ENCODE measurements around the gene CMTM5. TPM values are rescaled to one million over a fixed set of nuclear protein-coding genes. Genes with fewer than 3 reads are reported as not detected.

CMTM5 gene
- total and polyA plus RNA-seq, 4 donors = 0.50 to 4.1 (median 1.5) TPM; not detected in 1

DNA sequence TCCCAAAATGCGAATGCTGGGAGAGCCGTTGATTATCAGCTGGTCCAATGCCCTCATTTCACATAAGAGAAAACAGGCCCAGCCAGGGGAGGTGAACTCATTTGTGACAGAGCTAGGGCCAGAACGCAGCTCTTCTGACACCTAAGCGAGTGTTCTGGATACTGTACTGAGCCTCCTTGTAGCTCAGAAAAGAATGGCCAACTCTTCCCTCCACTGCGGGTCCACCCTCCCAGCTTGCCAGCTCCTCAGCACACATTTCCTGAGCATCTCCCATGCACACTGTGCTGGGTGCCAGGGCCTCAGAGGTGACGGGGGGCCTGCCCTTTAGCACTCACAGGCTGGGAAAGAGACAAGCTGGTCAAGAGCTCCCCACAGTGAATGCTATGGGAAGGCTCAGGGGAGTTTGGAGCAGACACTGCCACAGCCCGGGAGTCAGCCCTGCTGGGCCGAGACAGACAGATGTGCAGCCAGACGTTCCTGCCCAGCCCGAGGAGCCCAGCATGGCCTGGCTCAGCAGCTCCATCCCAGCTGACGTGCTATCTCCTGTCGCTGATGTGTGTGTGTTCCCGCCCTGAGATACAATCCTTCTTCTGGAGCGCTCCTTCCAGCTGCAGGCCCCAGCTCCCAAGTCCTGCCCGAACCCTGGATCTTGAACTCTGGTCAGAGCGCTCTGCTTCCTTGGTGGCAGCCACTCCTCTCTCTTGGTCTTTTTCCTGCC is 3.5 kb downstream of the CMTM5 start:
- H3K4me1 ChIP-seq (ENCODE audit: control insufficient read depth in 1 of 2, insufficient read depth in 2 of 2, low read length in 2 of 2) = no peaks in the 10 kb centered on the region

DNA sequence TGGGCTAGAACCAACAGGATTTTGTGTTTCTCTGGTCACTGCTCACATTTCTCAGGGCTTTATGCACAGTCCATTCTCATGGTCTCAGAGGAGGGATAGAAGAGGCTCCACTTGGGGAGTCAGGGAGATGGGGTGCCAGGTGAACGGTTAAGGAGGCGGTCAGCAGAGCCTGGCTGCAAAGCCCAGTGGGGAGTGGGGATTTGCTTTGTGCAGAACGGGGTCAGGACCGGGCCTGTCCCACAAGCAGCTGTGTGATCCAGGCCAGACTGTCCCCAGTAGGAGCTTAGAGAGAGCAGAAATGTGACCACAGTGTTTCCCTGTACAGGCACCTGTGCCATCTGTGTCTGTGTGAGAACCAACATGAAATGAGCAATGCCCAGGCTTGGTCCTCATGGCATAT is 4.1 kb downstream of the CMTM5 start:
- Histone ChIP-seq H3K9me3 (ENCODE audit: control insufficient read depth, low read length) (no peaks in the 10 kb centered on the region), H3K4me3 (ENCODE audit: low read length in 2 of 2) (no peak overlapping the region), H3K4me1 (ENCODE audit: control insufficient read depth in 1 of 2, insufficient read depth in 2 of 2, low read length in 2 of 2) (no peaks in the 10 kb centered on the region), H3K36me3 (ENCODE audit: control insufficient read depth in 1 of 2, insufficient read depth in 2 of 2, low read length in 1 of 2) (no peaks in the 10 kb centered on the region), H3K27ac (ENCODE audit: low read depth in 1 of 2, low read length in 2 of 2) (no peak overlapping the region), H3K27me3 (ENCODE audit: control insufficient read depth in 1 of 2, insufficient read depth in 2 of 2, low read length in 1 of 2) (no peaks in the 10 kb centered on the region)
- DNase-seq (no peak), ATAC-seq (ENCODE audit: low FRiP score) (no peak)
- intact Hi-C loops (cut with DNase I) = loop anchor here (1.0 to 5.0 kb wide), 2 partner anchors 53 to 54 kb away; no protein-coding TSS in a partner anchor
- WGBS, 2 donors = 88% methylated on average over 4 of the region's 4 CpGs

More for the DNA sequence above, 3.5 kb downstream of the CMTM5 start:
- intact Hi-C loops (cut with DNase I) = loop anchor here (1.0 to 5.0 kb wide), 2 partner anchors 52 to 53 kb away; no protein-coding TSS in a partner anchor
- ATAC-seq (ENCODE audit: low FRiP score) = no peak
- Histone ChIP-seq H3K27ac (ENCODE audit: low read depth in 1 of 2, low read length in 2 of 2) (no peak overlapping the region), H3K4me3 (ENCODE audit: low read length in 2 of 2) (no peak overlapping the region), H3K27me3 (ENCODE audit: control insufficient read depth in 1 of 2, insufficient read depth in 2 of 2, low read length in 1 of 2) (no peaks in the 10 kb centered on the region), H3K36me3 (ENCODE audit: control insufficient read depth in 1 of 2, insufficient read depth in 2 of 2, low read length in 1 of 2) (no peaks in the 10 kb centered on the region), H3K9me3 (ENCODE audit: control insufficient read depth, low read length) (no peaks in the 10 kb centered on the region)
- 66 to 68% methylated on average over 15 to 16 of the region's 16 CpGs for WGBS, 2 donors
- no peak for DNase-seq

DNA sequence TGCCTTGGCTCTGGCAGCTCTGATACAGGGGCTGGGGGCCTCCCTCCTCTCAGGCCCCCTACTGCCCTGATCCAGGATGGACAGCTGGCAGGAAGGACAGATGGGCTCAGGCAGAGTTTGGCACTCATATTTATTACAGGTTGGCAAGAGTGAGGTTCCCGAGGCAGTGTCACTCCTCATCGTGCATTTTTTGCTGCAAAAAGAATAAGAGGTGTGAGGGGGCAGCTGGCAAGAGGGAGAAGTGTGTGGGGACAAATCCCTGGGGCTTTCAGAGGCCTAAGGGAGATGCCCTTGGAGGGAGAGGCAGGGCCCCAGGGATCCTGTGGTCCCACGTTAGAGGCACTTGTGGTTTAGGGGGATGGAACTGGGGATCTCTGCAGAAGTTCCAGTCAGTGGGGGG is 5.0 kb downstream of the CMTM5 start:
- Histone ChIP-seq H3K9me3 (ENCODE audit: control insufficient read depth, low read length) (no peaks in the 10 kb centered on the region), H3K4me1 (ENCODE audit: control insufficient read depth in 1 of 2, insufficient read depth in 2 of 2, low read length in 2 of 2) (no peaks in the 10 kb centered on the region), H3K4me3 (ENCODE audit: low read length in 2 of 2) (no peak overlapping the region), H3K27ac (ENCODE audit: low read depth in 1 of 2, low read length in 2 of 2) (no peak overlapping the region), H3K27me3 (ENCODE audit: control insufficient read depth in 1 of 2, insufficient read depth in 2 of 2, low read length in 1 of 2) (no peaks in the 10 kb centered on the region), H3K36me3 (ENCODE audit: control insufficient read depth in 1 of 2, insufficient read depth in 2 of 2, low read length in 1 of 2) (no peaks in the 10 kb centered on the region)
- intact Hi-C loops (cut with DNase I) = loop anchor here in 1 of 2 donors (5.0 kb wide), 1 partner anchor 55 kb away; no protein-coding TSS in a partner anchor
- DNase-seq (no peak), ATAC-seq (ENCODE audit: low FRiP score) (no peak)
- 44 to 58% methylated on average over 3 of the region's 3 CpGs for WGBS, 2 donors

DNA sequence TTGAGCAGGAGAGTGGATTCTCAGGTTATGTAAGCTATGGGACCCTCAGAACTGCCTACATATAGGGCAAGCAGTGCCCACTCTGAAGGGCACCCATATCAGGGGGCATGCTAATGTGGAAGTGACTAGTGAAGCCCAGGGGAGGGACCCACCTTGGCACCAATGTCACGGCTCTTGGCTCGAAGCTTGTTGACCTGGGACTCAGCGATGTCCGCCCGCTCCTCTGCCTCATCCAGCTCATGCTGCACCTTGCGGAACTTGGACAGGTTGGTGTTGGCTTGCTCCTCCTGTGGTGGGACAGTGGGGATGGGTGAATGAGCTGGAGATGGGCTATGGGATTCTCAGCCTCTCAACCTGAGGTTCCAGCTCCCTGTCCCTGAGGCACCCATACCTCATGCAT is 5.4 kb downstream of the CMTM5 start:
- intact Hi-C loops (cut with DNase I) = loop anchor here in 1 of 2 donors (5.0 kb wide), 1 partner anchor 55 kb away; no protein-coding TSS in a partner anchor
- 86 to 88% methylated on average over 6 of the region's 6 CpGs for WGBS, 2 donors
- Histone ChIP-seq H3K4me3 (ENCODE audit: low read length in 2 of 2) (no peak overlapping the region), H3K9me3 (ENCODE audit: control insufficient read depth, low read length) (no peaks in the 10 kb centered on the region), H3K27ac (ENCODE audit: low read depth in 1 of 2, low read length in 2 of 2) (no peak overlapping the region), H3K4me1 (ENCODE audit: control insufficient read depth in 1 of 2, insufficient read depth in 2 of 2, low read length in 2 of 2) (no peaks in the 10 kb centered on the region), H3K27me3 (ENCODE audit: control insufficient read depth in 1 of 2, insufficient read depth in 2 of 2, low read length in 1 of 2) (no peaks in the 10 kb centered on the region), H3K36me3 (ENCODE audit: control insufficient read depth in 1 of 2, insufficient read depth in 2 of 2, low read length in 1 of 2) (no peaks in the 10 kb centered on the region)
- ATAC-seq (ENCODE audit: low FRiP score) = no peak
- no peak for DNase-seq

DNA sequence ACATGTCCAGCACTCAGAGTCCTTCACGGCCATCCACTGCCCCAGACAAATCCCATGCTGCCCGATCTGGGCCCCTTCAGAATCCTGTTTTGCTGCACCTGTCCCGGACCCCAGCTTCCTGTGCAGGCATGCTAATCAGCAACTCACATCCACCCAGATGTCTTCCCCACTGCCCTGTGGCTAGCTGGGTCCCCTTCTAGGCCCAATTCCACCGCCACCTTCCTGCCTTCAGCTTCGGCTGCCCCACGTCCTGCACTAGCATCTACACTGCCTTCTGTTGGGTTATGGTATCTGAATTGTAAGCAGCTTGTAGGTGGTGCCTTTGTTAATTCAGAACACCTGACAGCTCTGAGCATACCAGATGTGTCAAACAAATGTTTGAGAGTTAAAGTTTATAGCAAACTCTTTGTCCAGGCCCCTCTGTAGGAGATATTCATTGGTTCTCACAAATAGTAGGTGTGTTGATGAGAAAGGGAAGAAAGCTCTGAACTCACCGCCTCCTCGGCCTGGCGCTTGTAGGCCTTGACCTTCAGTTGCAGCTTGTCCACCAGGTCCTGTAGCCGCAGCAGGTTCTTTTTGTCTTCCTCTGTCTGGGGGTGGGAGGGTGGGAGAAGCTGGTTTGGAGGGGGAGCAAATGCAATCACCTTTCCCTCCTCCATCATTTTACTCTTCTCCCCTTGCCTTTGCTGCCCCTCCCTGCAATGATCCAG is 6.0 kb downstream of the CMTM5 start:
- Histone ChIP-seq H3K27me3 (ENCODE audit: control insufficient read depth in 1 of 2, insufficient read depth in 2 of 2, low read length in 1 of 2) (no peaks in the 10 kb centered on the region), H3K27ac (ENCODE audit: low read depth in 1 of 2, low read length in 2 of 2) (no peak overlapping the region), H3K4me3 (ENCODE audit: low read length in 2 of 2) (no peak overlapping the region), H3K4me1 (ENCODE audit: control insufficient read depth in 1 of 2, insufficient read depth in 2 of 2, low read length in 2 of 2) (no peaks in the 10 kb centered on the region), H3K9me3 (ENCODE audit: control insufficient read depth, low read length) (no peaks in the 10 kb centered on the region), H3K36me3 (ENCODE audit: control insufficient read depth in 1 of 2, insufficient read depth in 2 of 2, low read length in 1 of 2) (no peaks in the 10 kb centered on the region)
- WGBS, 2 donors = 86 to 88% methylated on average over 10 of the region's 10 CpGs
- no peak for DNase-seq
- no peak for ATAC-seq (ENCODE audit: low FRiP score)
- intact Hi-C loops (cut with DNase I) = loop anchor here in 1 of 2 donors (5.0 kb wide), 1 partner anchor 56 kb away; no protein-coding TSS in a partner anchor

DNA sequence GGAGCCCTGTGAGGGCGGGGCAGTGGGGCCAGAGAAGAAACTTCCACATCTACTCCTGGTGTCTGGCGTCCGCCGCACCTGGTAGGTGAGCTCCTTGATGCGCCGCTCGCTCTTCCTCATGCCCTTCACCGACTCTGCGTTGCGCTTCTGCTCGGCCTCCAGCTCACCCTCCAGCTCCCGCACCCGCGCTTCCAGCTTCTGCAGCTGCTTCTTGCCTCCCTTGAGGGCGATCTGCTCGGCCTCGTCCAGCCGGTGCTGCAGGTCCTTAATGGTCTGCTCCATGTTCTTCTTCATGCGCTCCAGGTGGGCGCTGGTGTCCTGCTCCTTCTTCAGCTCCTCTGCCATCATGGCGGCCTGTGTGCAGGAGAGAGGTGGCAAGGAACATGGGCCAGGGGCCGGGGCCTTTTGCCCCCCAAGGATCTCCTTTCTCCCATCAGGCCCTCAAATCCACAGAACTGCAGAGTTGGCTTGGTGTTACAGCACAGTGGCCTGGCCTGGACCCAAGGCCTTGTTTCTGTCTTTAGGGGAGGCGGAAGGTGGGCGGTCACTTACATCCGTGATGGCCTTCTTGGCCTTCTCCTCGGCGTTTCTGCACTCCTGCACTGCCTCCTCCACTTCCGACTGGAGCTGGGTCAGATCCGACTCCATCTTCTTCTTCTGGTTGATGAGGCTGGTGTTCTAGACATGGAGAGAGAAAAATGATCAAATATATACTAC is 7.7 kb downstream of the CMTM5 start:
- WGBS, 2 donors = 89 to 90% methylated on average over 29 of the region's 29 CpGs
- Histone ChIP-seq H3K4me1 (ENCODE audit: control insufficient read depth in 1 of 2, insufficient read depth in 2 of 2, low read length in 2 of 2) (no peaks in the 10 kb centered on the region), H3K9me3 (ENCODE audit: control insufficient read depth, low read length) (no peaks in the 10 kb centered on the region), H3K4me3 (ENCODE audit: low read length in 2 of 2) (no peak overlapping the region), H3K27me3 (ENCODE audit: control insufficient read depth in 1 of 2, insufficient read depth in 2 of 2, low read length in 1 of 2) (no peaks in the 10 kb centered on the region), H3K27ac (ENCODE audit: low read depth in 1 of 2, low read length in 2 of 2) (no peak overlapping the region), H3K36me3 (ENCODE audit: control insufficient read depth in 1 of 2, insufficient read depth in 2 of 2, low read length in 1 of 2) (no peaks in the 10 kb centered on the region)
- ATAC-seq (ENCODE audit: low FRiP score) (no peak), DNase-seq (no peak)
- intact Hi-C loops (cut with DNase I) = loop anchor here in 1 of 2 donors (5.0 kb wide), 1 partner anchor 57 kb away; no protein-coding TSS in a partner anchor

DNA sequence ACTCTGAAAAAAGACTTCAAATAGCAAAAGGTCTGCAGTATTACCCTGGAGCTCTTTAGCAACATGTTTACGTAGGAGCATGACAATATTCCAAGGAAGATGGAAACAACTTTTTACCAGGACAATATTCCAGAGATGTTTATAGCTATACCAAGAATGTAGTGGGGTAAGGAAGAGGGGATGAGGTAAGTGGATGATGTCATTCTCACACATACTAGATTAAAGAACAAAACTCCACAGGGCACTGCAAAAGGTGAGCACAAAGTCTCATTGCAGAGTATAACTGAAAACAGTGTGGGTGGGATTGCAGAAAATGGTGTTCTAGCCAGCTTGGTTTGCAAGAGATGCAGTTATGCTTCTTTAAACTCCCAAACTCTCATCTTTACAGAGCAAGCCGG is 8.4 kb downstream of the CMTM5 start:
- ATAC-seq (ENCODE audit: low FRiP score) = no peak
- Histone ChIP-seq H3K4me3 (ENCODE audit: low read length in 2 of 2) (no peak overlapping the region), H3K36me3 (ENCODE audit: control insufficient read depth in 1 of 2, insufficient read depth in 2 of 2, low read length in 1 of 2) (no peaks in the 10 kb centered on the region), H3K4me1 (ENCODE audit: control insufficient read depth in 1 of 2, insufficient read depth in 2 of 2, low read length in 2 of 2) (no peaks in the 10 kb centered on the region), H3K9me3 (ENCODE audit: control insufficient read depth, low read length) (no peaks in the 10 kb centered on the region), H3K27me3 (ENCODE audit: control insufficient read depth in 1 of 2, insufficient read depth in 2 of 2, low read length in 1 of 2) (no peaks in the 10 kb centered on the region), H3K27ac (ENCODE audit: low read depth in 1 of 2, low read length in 2 of 2) (no peak overlapping the region)
- intact Hi-C loops (cut with DNase I) = no loop called here
- 83 to 85% methylated on average over 2 of the region's 2 CpGs for WGBS, 2 donors
- no peak for DNase-seq

DNA sequence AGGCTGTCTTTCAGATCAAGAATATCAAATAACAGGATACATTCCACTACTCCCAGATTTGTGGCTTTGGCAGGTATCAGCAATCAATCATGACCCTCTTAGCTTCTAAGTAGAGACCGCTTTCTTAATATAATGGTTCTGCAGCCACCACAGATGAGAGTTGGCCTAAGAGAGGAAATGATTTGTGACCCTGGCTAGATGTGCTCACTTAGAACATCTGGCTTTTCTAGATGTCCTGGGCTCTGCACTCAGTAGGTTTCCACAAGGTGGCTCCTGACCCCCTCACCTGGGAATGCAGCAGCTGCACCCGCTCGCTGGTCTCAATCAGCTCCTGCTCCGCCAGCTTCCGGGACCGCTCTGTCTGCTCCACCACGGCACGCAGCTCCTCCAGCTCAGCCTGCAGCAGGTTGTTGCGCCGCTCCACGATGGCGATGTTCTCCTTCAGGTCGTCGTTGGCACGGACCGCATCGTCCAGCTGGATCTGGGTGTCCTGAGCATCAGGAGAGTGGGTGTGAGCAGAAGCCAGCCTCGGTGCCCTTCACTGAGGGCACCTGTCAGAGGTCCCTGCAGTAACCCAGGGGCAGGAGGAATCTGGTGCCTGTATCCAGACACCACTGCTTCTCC is 8.9 kb downstream of the CMTM5 start:
- DNase-seq = no peak
- Histone ChIP-seq H3K4me1 (ENCODE audit: control insufficient read depth in 1 of 2, insufficient read depth in 2 of 2, low read length in 2 of 2) (no peaks in the 10 kb centered on the region), H3K9me3 (ENCODE audit: control insufficient read depth, low read length) (no peaks in the 10 kb centered on the region), H3K4me3 (ENCODE audit: low read length in 2 of 2) (no peak overlapping the region), H3K36me3 (ENCODE audit: control insufficient read depth in 1 of 2, insufficient read depth in 2 of 2, low read length in 1 of 2) (no peaks in the 10 kb centered on the region), H3K27me3 (ENCODE audit: control insufficient read depth in 1 of 2, insufficient read depth in 2 of 2, low read length in 1 of 2) (no peaks in the 10 kb centered on the region), H3K27ac (ENCODE audit: low read depth in 1 of 2, low read length in 2 of 2) (no peak overlapping the region)
- WGBS, 2 donors = 89 to 90% methylated on average over 18 of the region's 18 CpGs
- ATAC-seq (ENCODE audit: low FRiP score) = no peak
- intact Hi-C loops (cut with DNase I) = no loop called here

Data from aorta (tissue), 5 donors.